Measurements from ENCODE around the gene FADS1.

The FADS1 gene

DNA sequence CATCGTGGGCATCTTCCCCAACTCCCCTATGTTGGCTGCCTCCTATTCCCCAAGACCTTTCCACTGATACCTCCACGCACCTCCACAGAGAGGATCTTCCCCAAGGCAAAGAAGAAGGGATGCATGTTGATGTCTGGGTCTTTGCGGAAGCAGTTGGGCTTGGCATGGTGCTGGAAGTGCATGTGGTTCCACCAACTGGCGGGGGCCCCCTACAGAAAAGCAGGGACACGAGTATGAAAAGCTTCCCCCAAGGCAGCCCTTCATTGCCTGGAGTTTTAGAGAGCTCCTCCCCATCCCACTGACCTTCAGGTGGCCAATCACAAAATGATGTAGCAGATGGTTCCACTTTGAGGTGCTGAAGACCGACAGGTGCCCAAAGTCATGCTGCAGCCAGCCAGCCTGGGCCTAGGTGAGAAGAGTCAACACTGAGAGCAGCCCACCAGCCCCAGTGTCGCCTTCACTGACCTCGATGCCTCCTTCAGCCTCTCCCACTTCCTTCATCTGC lies 6.1 kb downstream of the FADS1 start:
- DNase-seq (ENCODE audit: low spot score), result no peak
- ChIA-PET POLR2A (ENCODE audit: low non-redundant PET) (no interaction called here), CTCF (no interaction called here)
- peak overlapping the region; percentile 97 for H3K27ac ChIP-seq
- TF ChIP-seq CTCF (conservative IDR thresholded peaks at IDR 0.05; ENCODE audit: low read depth), result no peak

GRCh38 chr11:61806785-61807184 lies 10.0 kb downstream of the FADS1 start:
- DNase-seq (ENCODE audit: low spot score), result no peak
- CTCF ChIA-PET, result interaction anchor here (0.6 to 1.6 kb wide), 2 partner anchors 10 to 94 kb away, joined by 3 to 4 read pairs; no protein-coding TSS in a partner anchor
- POLR2A ChIA-PET (ENCODE audit: low non-redundant PET), result interaction anchor here (0.6 to 0.7 kb wide), 2 partner anchors 298 to 1025 kb away, joined by 5 read pairs; partner anchors contain the start of gene STX5
- no peak for TF ChIP-seq CTCF (conservative IDR thresholded peaks at IDR 0.05; ENCODE audit: low read depth)
- peak overlapping the region; percentile 25 for H3K27ac ChIP-seq

GRCh38 chr11:61805146-61805545 lies 11.7 kb downstream of the FADS1 start:
- ChIA-PET CTCF (interaction anchor here (0.5 to 1.6 kb wide), 2 partner anchors 8 to 99 kb away, joined by 3 to 4 read pairs; no protein-coding TSS in a partner anchor), POLR2A (ENCODE audit: low non-redundant PET) (no interaction called here)
- no peak for DNase-seq (ENCODE audit: low spot score)
- TF ChIP-seq CTCF (conservative IDR thresholded peaks at IDR 0.05; ENCODE audit: low read depth), result no peak
- peak overlapping the region; percentile 15; the same call in 1 of the 2 replicates for H3K27ac ChIP-seq

- no peak for DNase-seq (ENCODE audit: low spot score)
- no peak for TF ChIP-seq CTCF (conservative IDR thresholded peaks at IDR 0.05; ENCODE audit: low read depth)
- ChIA-PET POLR2A (ENCODE audit: low non-redundant PET) (no interaction called here), CTCF (no interaction called here)
- peak overlapping the region; percentile 14; the same call in 1 of the 2 replicates for H3K27ac ChIP-seq
These were observed 12.7 kb downstream of the FADS1 start for GRCh38 chr11:61803889-61804647.

DNA sequence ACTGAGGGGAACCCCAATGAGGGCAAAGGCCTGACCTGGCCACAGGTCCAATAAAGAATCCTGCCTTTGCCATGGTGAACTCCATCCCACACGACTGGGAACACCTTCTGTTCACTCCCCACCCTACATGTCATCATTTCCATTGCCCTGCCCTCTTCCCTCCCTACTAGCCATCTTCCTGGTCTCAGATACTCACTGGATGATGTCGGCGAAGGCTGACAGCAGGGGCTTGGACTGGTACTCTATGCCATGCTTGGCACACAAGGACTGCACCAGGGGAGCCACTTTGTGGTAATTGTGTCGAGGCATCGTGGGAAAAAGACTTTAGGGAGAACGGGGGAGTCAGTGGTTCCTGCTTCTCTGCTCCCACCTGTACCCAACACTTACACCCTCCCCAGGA lies 14.2 kb downstream of the FADS1 start:
- ChIA-PET CTCF (interaction anchor here (0.6 to 1.3 kb wide), 4 partner anchors 13 to 152 kb away, joined by 3 to 6 read pairs (median 4); no protein-coding TSS in a partner anchor), POLR2A (ENCODE audit: low non-redundant PET) (no interaction called here)
- TF ChIP-seq CTCF (conservative IDR thresholded peaks at IDR 0.05; ENCODE audit: low read depth), result no peak
- peak overlapping the region; percentile 49 for H3K27ac ChIP-seq
- no peak for DNase-seq (ENCODE audit: low spot score)

- no peak for TF ChIP-seq CTCF (conservative IDR thresholded peaks at IDR 0.05; ENCODE audit: low read depth)
- DNase-seq (ENCODE audit: low spot score), result no peak
- peak overlapping the region; percentile 17 for H3K27ac ChIP-seq
- POLR2A ChIA-PET (ENCODE audit: low non-redundant PET), result no interaction called here
- CTCF ChIA-PET, result interaction anchor here (0.7 kb wide), 1 partner anchor 18 kb away, joined by 3 read pairs; no protein-coding TSS in a partner anchor
These were observed 16.2 kb downstream of the FADS1 start for GRCh38 chr11:61800331-61801281.
